ENCODE results near the gene MYPOP. TPM values are rescaled to one million over a fixed set of nuclear protein-coding genes. Genes with fewer than 3 reads are reported as not detected.

MYPOP gene
- total RNA-seq, 8 experiments from 2014 or later, result 2.1 to 6.1 (median 2.6) TPM

GRCh38 chr19:45924891-45925447, 22.6 kb upstream of the MYPOP start:
- 18 to 88% (median 60%) methylated on average over 1 to 5 of the region's 6 CpGs for WGBS, 10 experiments
- H3K4me1 ChIP-seq (replicated peaks in 1 of 2), result peaks cover 3 to 6% of the 10 kb centered on the region in 2 donors
- H3K4me3 ChIP-seq, result no peak overlapping the region
- no peak for ATAC-seq (replicated peaks in 6 of 8)
- no peak overlapping the region for H3K27ac ChIP-seq
- in situ Hi-C loops (cut with MboI; ENCODE audit: low pct_unique_long_range_greater_than_20kb in 2 of 9, low sequenced_read_pairs in 9 of 9, unreplicated experiment in 9 of 9), result no loop called here

- in situ Hi-C loops (cut with MboI; ENCODE audit: low pct_unique_long_range_greater_than_20kb in 2 of 9, low sequenced_read_pairs in 9 of 9, unreplicated experiment in 9 of 9), result no loop called here
- WGBS, 10 experiments, result 0 to 100% (median 57%) methylated on average over 1 to 8 of the region's 9 CpGs; no CpG with 5 or more reads in 1 of the 10 experiments
- Histone ChIP-seq H3K4me1 (replicated peaks in 1 of 2) (peaks cover 9 to 13% of the 10 kb centered on the region in 2 donors), H3K27ac (no peak overlapping the region), H3K4me3 (no peak overlapping the region)
- ATAC-seq (replicated peaks in 6 of 8), result peak in 1 of 8 experiments; percentile 66
These were observed 19.9 kb upstream of the MYPOP start for GRCh38 chr19:45922281-45922680.

- Histone ChIP-seq H3K27ac (no peak overlapping the region), H3K4me3 (no peak overlapping the region), H3K4me1 (replicated peaks in 1 of 2) (peaks cover 9 to 13% of the 10 kb centered on the region in 2 donors)
- in situ Hi-C loops (cut with MboI; ENCODE audit: low pct_unique_long_range_greater_than_20kb in 2 of 9, low sequenced_read_pairs in 9 of 9, unreplicated experiment in 9 of 9), result no loop called here
- peak in 1 of 8 experiments; percentile 3 for ATAC-seq (replicated peaks in 6 of 8)
- WGBS, 10 experiments, result 33 to 95% (median 79%) methylated on average over 2 to 6 of the region's 8 CpGs; no CpG with 5 or more reads in 5 of the 10 experiments
These were observed 18.0 kb upstream of the MYPOP start for GRCh38 chr19:45920458-45920857.

- peak in 5 of 8 experiments; percentile 74 to 95 (median 81) for ATAC-seq (replicated peaks in 6 of 8)
- in situ Hi-C loops (cut with MboI; ENCODE audit: low pct_unique_long_range_greater_than_20kb in 2 of 9, low sequenced_read_pairs in 9 of 9, unreplicated experiment in 9 of 9), result no loop called here
- no peak overlapping the region for H3K27ac ChIP-seq
- H3K4me3 ChIP-seq, result no peak overlapping the region
- H3K4me1 ChIP-seq (replicated peaks in 1 of 2), result peaks cover 9 to 13% of the 10 kb centered on the region in 2 donors
- WGBS, 10 experiments, result 20 to 90% (median 39%) methylated on average over 1 to 6 of the region's 7 CpGs; no CpG with 5 or more reads in 2 of the 10 experiments
These were observed 17.3 kb upstream of the MYPOP start for GRCh38 chr19:45919678-45920077.

- WGBS, 10 experiments, result 0 to 100% (median 70%) methylated on average over 1 to 4 of the region's 4 CpGs; no CpG with 5 or more reads in 1 of the 10 experiments
- no peak for ATAC-seq (replicated peaks in 6 of 8)
- peaks cover 9 to 17% of the 10 kb centered on the region in 2 donors for H3K4me1 ChIP-seq (replicated peaks in 1 of 2)
- in situ Hi-C loops (cut with MboI; ENCODE audit: low pct_unique_long_range_greater_than_20kb in 2 of 9, low sequenced_read_pairs in 9 of 9, unreplicated experiment in 9 of 9), result no loop called here
- H3K27ac ChIP-seq, result no peak overlapping the region
- H3K4me3 ChIP-seq, result no peak overlapping the region
These were observed 16.3 kb upstream of the MYPOP start for GRCh38 chr19:45918721-45919120.

- 0 to 84% (median 29%) methylated on average over 1 to 4 of the region's 4 CpGs; no CpG with 5 or more reads in 2 of the 10 experiments for WGBS, 10 experiments
- no peak for ATAC-seq (replicated peaks in 6 of 8)
- in situ Hi-C loops (cut with MboI; ENCODE audit: low pct_unique_long_range_greater_than_20kb in 2 of 9, low sequenced_read_pairs in 9 of 9, unreplicated experiment in 9 of 9), result no loop called here
- no peak overlapping the region for H3K27ac ChIP-seq
- no peak overlapping the region for H3K4me3 ChIP-seq
- peaks cover 9 to 17% of the 10 kb centered on the region in 2 donors for H3K4me1 ChIP-seq (replicated peaks in 1 of 2)
These were observed 15.1 kb upstream of the MYPOP start for GRCh38 chr19:45917421-45918091.

- peak in 7 of 8 experiments; percentile 21 to 79 (median 63) for ATAC-seq (replicated peaks in 6 of 8)
- Histone ChIP-seq H3K4me3 (no peak within 1 kb of the TSS), H3K27ac (no peak within 1 kb of the TSS), H3K4me1 (replicated peaks in 1 of 2) (peaks cover 0 to 3% of the 10 kb centered on the region in 2 donors)
- WGBS, 10 experiments, result 0 to 40% (median 23%) methylated on average over 1 to 6 of the region's 44 CpGs; no CpG with 5 or more reads in 6 of the 10 experiments
- in situ Hi-C loops (cut with MboI; ENCODE audit: low pct_unique_long_range_greater_than_20kb in 2 of 9, low sequenced_read_pairs in 9 of 9, unreplicated experiment in 9 of 9), result no loop called here
These were observed 11.7 kb upstream of the MYPOP start, which contains the start of gene NANOS2 for GRCh38 chr19:45913874-45914830. TSS of gene NANOS2 (minus strand) at chr19:45914778. CDS start at chr19:45914693, 85 bp downstream.

- Histone ChIP-seq H3K4me1 (replicated peaks in 1 of 2) (peaks cover 0 to 3% of the 10 kb centered on the region in 2 donors), H3K27ac (no peak overlapping the region), H3K4me3 (no peak overlapping the region)
- WGBS, 10 experiments, result 33 to 100% (median 64%) methylated on average over 1 to 3 of the region's 8 CpGs; no CpG with 5 or more reads in 4 of the 10 experiments
- in situ Hi-C loops (cut with MboI; ENCODE audit: low pct_unique_long_range_greater_than_20kb in 2 of 9, low sequenced_read_pairs in 9 of 9, unreplicated experiment in 9 of 9), result no loop called here
- ATAC-seq (replicated peaks in 6 of 8), result no peak
These were observed 8.9 kb upstream of the MYPOP start for GRCh38 chr19:45911291-45911690.

- Histone ChIP-seq H3K4me1 (replicated peaks in 1 of 2) (peaks cover 0 to 1% of the 10 kb centered on the region in 2 donors), H3K27ac (no peak overlapping the region), H3K4me3 (no peak overlapping the region)
- ATAC-seq (replicated peaks in 6 of 8), result no peak
- WGBS, 10 experiments, result 38 to 100% (median 85%) methylated on average over 1 to 3 of the region's 5 CpGs; no CpG with 5 or more reads in 4 of the 10 experiments
- in situ Hi-C loops (cut with MboI; ENCODE audit: low pct_unique_long_range_greater_than_20kb in 2 of 9, low sequenced_read_pairs in 9 of 9, unreplicated experiment in 9 of 9), result no loop called here
These were observed 6.5 kb upstream of the MYPOP start for GRCh38 chr19:45908956-45909355.

- Histone ChIP-seq H3K27ac (no peak overlapping the region), H3K4me1 (replicated peaks in 1 of 2) (peaks cover 0 to 5% of the 10 kb centered on the region in 2 donors), H3K4me3 (no peak overlapping the region)
- in situ Hi-C loops (cut with MboI; ENCODE audit: low pct_unique_long_range_greater_than_20kb in 2 of 9, low sequenced_read_pairs in 9 of 9, unreplicated experiment in 9 of 9), result no loop called here
- ATAC-seq (replicated peaks in 6 of 8), result no peak
- 50 to 100% (median 80%) methylated on average over 1 to 2 of the region's 3 CpGs; no CpG with 5 or more reads in 5 of the 10 experiments for WGBS, 10 experiments
These were observed 3.8 kb upstream of the MYPOP start for GRCh38 chr19:45906221-45906620.

GRCh38 chr19:45905011-45905410, 2.6 kb upstream of the MYPOP start:
- Histone ChIP-seq H3K27ac (no peak overlapping the region), H3K4me1 (replicated peaks in 1 of 2) (peaks cover 6 to 9% of the 10 kb centered on the region in 2 donors), H3K4me3 (no peak overlapping the region)
- ATAC-seq (replicated peaks in 6 of 8), result no peak
- 0 to 100% (median 60%) methylated on average over 1 to 10 of the region's 10 CpGs; no CpG with 5 or more reads in 3 of the 10 experiments for WGBS, 10 experiments
- in situ Hi-C loops (cut with MboI; ENCODE audit: low pct_unique_long_range_greater_than_20kb in 2 of 9, low sequenced_read_pairs in 9 of 9, unreplicated experiment in 9 of 9), result no loop called here

GRCh38 chr19:45902651-45903625, 525 bp upstream of the MYPOP start:
- Histone ChIP-seq H3K27ac (peak overlapping the region; percentile 52 to 78), H3K4me1 (replicated peaks in 1 of 2) (peaks cover 6 to 9% of the 10 kb centered on the region in 2 donors), H3K4me3 (peak overlapping the region; percentile 48 to 83 (median 62))
- ATAC-seq (replicated peaks in 6 of 8), result peak; percentile 87 to 90 (median 88)
- in situ Hi-C loops (cut with MboI; ENCODE audit: low pct_unique_long_range_greater_than_20kb in 2 of 9, low sequenced_read_pairs in 9 of 9, unreplicated experiment in 9 of 9), result no loop called here
- WGBS, 10 experiments, result 0% methylated on average over 6 to 14 of the region's 73 CpGs; no CpG with 5 or more reads in 8 of the 10 experiments

All from motor neuron (in vitro differentiated cells).